ENCODE data around the gene SNUPN.

The SNUPN gene

DNA sequence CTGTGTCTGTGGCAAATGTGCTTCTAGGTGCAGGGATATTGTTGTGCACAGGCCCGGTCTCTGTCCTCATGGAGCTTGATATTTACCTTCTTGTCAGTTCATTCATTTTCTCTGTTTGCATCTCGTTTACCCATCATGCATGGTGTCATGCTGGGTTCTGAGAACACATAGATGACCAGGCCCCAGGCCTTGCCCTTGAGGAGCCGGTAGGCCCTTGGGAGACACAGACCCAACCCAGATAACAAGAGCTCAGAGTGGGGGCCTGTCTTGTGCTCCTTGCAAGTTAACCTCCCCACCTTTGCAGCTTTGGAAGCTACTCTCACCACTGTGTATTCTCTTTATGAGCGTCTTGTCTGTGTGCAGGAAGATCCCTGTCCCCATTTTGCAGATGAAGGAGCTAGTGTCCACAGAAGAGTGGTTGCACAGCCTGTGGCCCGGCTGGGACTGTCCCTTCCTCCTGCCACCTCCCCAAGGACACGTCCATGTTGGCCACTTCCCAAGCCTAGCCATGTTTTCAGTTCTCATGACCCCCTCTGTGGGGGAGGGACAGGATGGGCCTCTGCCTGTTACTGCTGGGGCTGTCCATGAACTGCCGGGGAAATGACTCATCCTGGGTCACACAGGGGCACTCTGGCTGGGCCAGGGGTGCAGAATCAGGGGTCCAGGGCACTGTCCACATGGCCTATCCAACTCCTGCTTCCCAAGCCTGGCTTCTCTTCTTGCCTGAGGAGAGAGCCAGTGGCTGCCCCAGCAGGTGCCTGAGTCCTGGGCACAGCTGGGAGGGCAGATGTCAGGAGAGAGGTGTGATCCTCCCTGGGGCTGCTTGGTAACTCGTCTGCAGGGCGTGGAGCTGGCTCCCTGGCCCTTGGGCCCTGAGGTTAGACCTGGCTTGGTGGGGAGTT, 25.6 kb upstream of the SNUPN start:
- peak overlapping the region; percentile 87 for H3K4me3 ChIP-seq (ENCODE audit: low read depth, low read length)
- no peak for DNase-seq (ENCODE audit: low read depth, low spot score)
- POLR2A ChIA-PET = interaction anchor here (1.7 to 6.9 kb wide), 2 partner anchors 10 to 21 kb away, joined by 4 to 64 read pairs; no protein-coding TSS in a partner anchor
- TF ChIP-seq CTCF (IDR thresholded peaks at IDR 0.05; ENCODE audit: insufficient read depth, low read length, missing control alignments) = no peak
- CTCF ChIA-PET = interaction anchor here (0.6 to 1.9 kb wide), 8 partner anchors 9 to 283 kb away, joined by 3 to 6 read pairs (median 3); partner anchors contain the start of gene MAN2C1

- peak overlapping the region; percentile 87 for H3K4me3 ChIP-seq (ENCODE audit: low read depth, low read length)
- DNase-seq (ENCODE audit: low read depth, low spot score) = no peak
- POLR2A ChIA-PET = interaction anchor here (6.9 kb wide), 1 partner anchor 12 kb away, joined by 64 read pairs; no protein-coding TSS in a partner anchor
- CTCF ChIA-PET = interaction anchor here (1.9 to 3.3 kb wide), 3 partner anchors 11 to 282 kb away, joined by 6 to 14 read pairs (median 7); partner anchors contain the start of gene MAN2C1
- TF ChIP-seq CTCF (IDR thresholded peaks at IDR 0.05; ENCODE audit: insufficient read depth, low read length, missing control alignments) = no peak
Observed at GRCh38 chr15:75649848-75650247, 24.3 kb upstream of the SNUPN start.

DNA sequence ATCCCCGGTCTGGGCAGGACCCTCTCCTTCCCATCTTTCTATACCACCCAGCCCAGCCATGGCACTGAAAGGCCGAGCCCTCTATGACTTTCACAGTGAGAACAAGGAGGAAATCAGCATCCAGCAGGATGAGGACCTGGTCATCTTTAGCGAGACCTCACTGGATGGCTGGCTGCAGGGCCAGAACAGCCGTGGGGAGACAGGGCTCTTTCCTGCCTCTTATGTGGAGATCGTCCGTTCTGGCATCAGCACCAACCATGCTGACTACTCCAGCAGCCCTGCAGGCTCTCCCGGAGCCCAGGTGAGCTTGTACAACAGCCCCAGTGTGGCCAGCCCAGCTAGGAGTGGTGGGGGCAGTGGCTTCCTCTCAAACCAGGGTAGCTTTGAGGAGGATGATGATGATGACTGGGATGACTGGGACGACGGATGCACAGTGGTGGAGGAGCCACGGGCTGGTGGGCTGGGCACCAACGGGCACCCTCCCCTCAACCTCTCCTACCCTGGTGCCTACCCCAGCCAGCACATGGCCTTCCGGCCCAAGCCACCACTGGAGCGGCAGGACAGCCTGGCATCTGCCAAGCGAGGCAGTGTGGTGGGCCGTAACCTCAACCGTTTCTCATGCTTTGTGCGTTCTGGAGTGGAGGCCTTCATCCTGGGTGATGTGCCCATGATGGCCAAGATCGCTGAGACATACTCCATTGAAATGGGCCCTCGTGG, 23.7 kb upstream of the SNUPN start:
- ChIA-PET POLR2A (interaction anchor here (6.9 kb wide), 1 partner anchor 12 kb away, joined by 64 read pairs; no protein-coding TSS in a partner anchor), CTCF (interaction anchor here (2.0 to 3.3 kb wide), 2 partner anchors 12 to 13 kb away, joined by 7 to 14 read pairs; no protein-coding TSS in a partner anchor)
- H3K4me3 ChIP-seq (ENCODE audit: low read depth, low read length) = peak overlapping the region; percentile 87
- TF ChIP-seq CTCF (IDR thresholded peaks at IDR 0.05; ENCODE audit: insufficient read depth, low read length, missing control alignments) = no peak
- DNase-seq (ENCODE audit: low read depth, low spot score) = no peak

GRCh38 chr15:75648156-75649000, 22.9 kb upstream of the SNUPN start:
- ChIA-PET CTCF (interaction anchor here (0.8 to 3.3 kb wide), 11 partner anchors 8 to 280 kb away, joined by 3 to 24 read pairs (median 4); partner anchors contain the start of gene MAN2C1), POLR2A (interaction anchor here (0.9 to 6.9 kb wide), 8 partner anchors 9 to 194 kb away, joined by 3 to 64 read pairs (median 4); partner anchors contain the start of genes IMP3, PTPN9 and SNUPN)
- DNase-seq (ENCODE audit: low read depth, low spot score) = no peak
- H3K4me3 ChIP-seq (ENCODE audit: low read depth, low read length) = peak overlapping the region; percentile 87
- TF ChIP-seq CTCF (IDR thresholded peaks at IDR 0.05; ENCODE audit: insufficient read depth, low read length, missing control alignments) = no peak

DNA sequence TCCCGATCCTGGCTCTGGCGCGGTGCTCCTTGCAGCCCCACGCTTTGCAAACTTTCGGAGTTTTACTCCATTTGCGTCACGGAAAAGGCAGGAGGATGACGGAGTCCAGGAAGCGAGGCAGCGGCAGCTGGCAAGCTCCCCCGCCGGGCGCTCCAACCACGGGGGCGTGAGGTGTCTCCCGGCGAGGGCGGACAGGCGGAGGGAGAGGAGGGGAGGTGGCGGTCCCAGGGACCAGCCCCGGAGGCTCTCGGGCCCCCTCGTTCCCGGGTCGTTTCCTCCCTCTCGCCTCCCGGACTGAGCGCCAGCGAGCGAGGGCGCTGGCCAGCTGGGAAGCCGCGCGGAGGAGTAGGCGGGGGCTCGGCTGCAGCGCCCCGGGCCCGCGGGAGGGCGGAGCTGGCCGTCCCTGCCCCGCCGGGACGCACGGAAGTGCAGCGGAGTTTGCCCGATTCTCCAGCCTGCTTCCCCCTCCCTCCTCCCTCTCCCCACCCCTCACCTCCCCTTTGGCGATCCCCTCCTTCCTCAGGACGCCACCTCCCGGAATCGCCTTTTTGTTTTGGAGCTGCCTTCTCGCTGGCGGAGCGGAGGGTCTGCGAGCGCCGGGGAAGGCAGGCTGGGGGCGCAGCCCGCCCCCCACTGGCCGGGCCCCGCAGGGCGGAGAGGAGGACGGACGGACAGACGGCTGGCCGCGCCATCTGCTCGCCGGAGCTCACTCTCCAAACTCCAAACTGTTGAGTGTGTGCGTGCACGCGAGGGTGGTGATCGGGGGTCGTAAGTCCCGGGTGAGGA, 22.0 kb upstream of the SNUPN start, which contains the start of gene SNX33:
Gene SNX33, plus strand, starts transcription at position 543 of the 786 bp plus-strand sequence. CDS start 1,191 bp downstream, outside the sequence.
- ChIA-PET POLR2A (interaction anchor here (0.8 to 6.9 kb wide), 10 partner anchors 8 to 279 kb away, joined by 3 to 64 read pairs (median 4); partner anchors contain the start of genes IMP3, MAN2C1, PTPN9 and SNUPN), CTCF (interaction anchor here (0.8 to 3.3 kb wide), 12 partner anchors 9 to 281 kb away, joined by 3 to 24 read pairs (median 3); partner anchors contain the start of gene MAN2C1)
- peak within 1 kb of the TSS; percentile 87 for H3K4me3 ChIP-seq (ENCODE audit: low read depth, low read length)
- DNase-seq (ENCODE audit: low read depth, low spot score) = no peak
- peak; percentile 66 for TF ChIP-seq CTCF (IDR thresholded peaks at IDR 0.05; ENCODE audit: insufficient read depth, low read length, missing control alignments)
